Sigmoid colon (tissue), 4 donors: ENCODE data around the gene E2F8.

Source experiments
- CTCF ChIP-seq, 4 experiments: fragments of 450-650 bp in 3 of 4; fragments of 200-600 bp in 1 of 4; IDR thresholded peaks; one replicate each; pipeline ENCODE4 v1.5.1; 2016 to 2019; ENCODE audit warnings: antibody characterized with exemption in 4 of 4, mild to moderate bottlenecking in 3 of 4, moderate library complexity in 2 of 4
- POLR2A ChIP-seq, 2 donors: fragments of 450-650 bp; IDR thresholded peaks; one replicate each; pipeline ENCODE4 v1.6.1; 2016; ENCODE audit warnings: antibody characterized with exemption in 2 of 2, mild to moderate bottlenecking in 2 of 2, moderate library complexity in 2 of 2
- POLR2AphosphoS5 ChIP-seq, 4 donors: sonication (generic); formaldehyde crosslinking; IDR thresholded peaks; one replicate each; pipeline ENCODE4 v1.6.1; 2017; ENCODE audit warnings: antibody characterized with exemption in 4 of 4

- TF ChIP-seq POLR2AphosphoS5 (IDR thresholded peaks at IDR 0.05) (no peak), CTCF (IDR thresholded peaks at IDR 0.05) (peak in 3 of 4 experiments; percentile 74 to 93 (median 77)), POLR2A (IDR thresholded peaks at IDR 0.05) (no peak)
These were observed 19.0 kb upstream of the E2F8 start for GRCh38 chr11:19259487-19260345.
